HG03457 (cell line): ENCODE measurements around the gene PRSS2.
"Not testable (repeated sequence)": the region's sequence is repeated elsewhere in the genome, so short reads cannot be mapped to it uniquely, and the experiment has no call there.

Source experiments
- ATAC-seq: cut with Tn5 transposase; IDR thresholded peaks from one replicate; pipeline ENCODE4 v1.9.1; 2021; ENCODE audit warnings: moderate number of reproducible peaks; ENCODE audit not compliant: unreplicated experiment

PRSS2 gene

GRCh38 chr7:142758312-142758711 is 12.5 kb upstream of the PRSS2 start:
- ATAC-seq, result not testable (repeated sequence)

- ATAC-seq, result no peak
These were observed 11.3 kb upstream of the PRSS2 start for GRCh38 chr7:142759433-142759832.

GRCh38 chr7:142760071-142760642 is 10.6 kb upstream of the PRSS2 start:
- no peak for ATAC-seq

- not testable (repeated sequence) for ATAC-seq
These were observed 9.2 kb upstream of the PRSS2 start for GRCh38 chr7:142761606-142762005.

DNA sequence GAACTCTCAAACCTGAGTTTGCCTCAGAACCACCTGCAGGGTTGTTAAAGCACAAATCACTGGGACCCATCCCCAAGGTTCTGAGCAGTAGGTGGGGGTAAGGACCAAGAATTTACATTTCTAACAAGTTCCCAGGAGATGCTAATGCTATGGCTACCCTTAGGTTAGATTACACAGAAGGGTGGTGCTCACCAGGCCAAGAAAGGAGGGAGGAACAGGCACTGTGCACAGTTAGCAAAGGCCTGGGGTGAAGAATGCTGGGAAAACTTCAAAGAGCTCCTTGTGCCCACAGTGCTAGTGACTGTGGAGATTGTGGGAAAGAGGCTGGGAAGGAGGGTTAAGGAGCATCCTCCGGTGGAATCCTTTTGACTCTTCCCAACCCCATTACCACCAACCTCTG is 8.7 kb upstream of the PRSS2 start:
- no peak for ATAC-seq

DNA sequence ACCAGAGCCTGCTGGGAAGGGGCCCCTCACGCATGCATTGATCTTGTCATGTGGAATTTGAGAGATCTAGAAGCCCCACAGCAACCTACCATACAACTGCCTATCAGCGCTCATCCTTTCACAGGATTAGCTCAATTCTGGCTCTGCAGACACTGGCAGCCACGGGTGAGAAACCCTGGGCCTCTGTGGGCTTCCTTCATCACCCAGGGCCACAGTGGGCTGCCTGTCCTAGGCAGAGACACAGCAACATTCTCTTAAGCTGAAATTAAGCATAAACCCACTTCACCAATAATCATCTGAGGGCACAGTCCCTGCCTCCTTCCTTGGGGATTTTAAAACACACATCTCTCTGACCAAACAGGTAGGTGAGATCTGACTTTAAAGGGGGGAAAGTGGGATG is 3.3 kb upstream of the PRSS2 start:
- ATAC-seq, result no peak

DNA sequence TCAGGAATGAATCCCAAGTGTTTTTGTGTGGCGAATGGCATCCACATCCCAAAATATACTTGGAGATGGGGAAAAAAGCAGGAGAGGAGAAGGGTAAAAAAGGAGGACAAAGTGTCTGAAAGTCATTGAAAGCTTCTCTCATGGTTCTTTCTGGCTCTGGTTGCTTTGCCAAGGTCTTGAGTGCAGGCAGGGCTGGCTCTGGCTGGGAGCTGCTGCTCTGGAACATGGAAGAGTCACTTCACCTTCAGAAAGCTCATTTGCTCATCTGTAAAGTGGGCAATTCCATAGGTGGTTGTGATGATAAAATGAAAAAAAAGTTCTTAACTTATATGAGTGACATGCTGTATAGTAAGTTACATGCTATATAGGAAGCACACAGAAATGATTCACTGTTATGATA is 2.9 kb upstream of the PRSS2 start:
- ATAC-seq, result no peak

- ATAC-seq, result not testable (repeated sequence)
These were observed 1.9 kb upstream of the PRSS2 start for GRCh38 chr7:142768885-142769284.

GRCh38 chr7:142771353-142771723 is 568 bp downstream of the PRSS2 start:
- ATAC-seq, result peak; percentile 50

DNA sequence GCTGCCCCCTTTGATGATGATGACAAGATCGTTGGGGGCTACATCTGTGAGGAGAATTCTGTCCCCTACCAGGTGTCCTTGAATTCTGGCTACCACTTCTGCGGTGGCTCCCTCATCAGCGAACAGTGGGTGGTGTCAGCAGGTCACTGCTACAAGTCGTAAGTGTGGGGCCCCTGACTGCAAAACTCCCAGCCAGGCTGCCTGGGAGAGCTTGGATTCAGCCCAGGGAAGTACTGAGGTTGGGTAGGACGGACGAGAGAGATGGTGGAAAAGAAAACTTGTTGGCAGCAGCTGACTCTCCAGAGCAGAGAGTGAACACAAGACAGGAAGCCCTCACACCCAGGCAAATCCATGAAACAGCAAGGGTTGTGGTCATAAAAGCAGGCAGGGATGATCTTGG is 1.3 kb downstream of the PRSS2 start:
- ATAC-seq, result no peak

DNA sequence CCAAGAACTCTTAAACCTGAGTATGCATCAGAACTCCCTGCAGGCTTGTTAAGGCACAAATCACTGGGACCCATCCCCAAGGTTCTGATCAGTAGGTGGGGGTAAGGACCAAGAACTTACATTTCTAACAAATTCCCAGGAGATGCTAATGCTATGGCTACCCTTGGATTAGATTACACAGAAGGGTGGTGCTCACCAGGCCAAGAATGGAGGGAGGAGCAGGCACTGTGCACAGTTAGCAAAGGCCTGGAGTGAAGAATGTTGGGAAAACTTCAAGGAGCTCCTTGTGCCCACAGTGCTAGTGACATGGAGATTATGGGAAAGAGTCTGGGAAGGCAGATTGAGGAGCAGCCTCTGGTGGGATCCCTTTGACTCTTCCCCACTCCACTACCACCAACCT is 1.9 kb downstream of the PRSS2 start:
- ATAC-seq, result no peak

DNA sequence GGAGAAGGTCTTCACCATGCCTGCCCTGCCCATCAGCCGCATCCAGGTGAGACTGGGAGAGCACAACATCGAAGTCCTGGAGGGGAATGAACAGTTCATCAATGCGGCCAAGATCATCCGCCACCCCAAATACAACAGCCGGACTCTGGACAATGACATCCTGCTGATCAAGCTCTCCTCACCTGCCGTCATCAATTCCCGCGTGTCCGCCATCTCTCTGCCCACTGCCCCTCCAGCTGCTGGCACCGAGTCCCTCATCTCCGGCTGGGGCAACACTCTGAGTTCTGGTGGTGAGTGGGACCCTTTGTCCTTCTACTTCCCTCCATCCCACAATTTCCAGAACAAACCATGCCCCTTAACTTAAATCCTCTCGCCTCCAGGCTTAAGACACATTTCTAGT is 2.5 kb downstream of the PRSS2 start:
- ATAC-seq, result no peak

DNA sequence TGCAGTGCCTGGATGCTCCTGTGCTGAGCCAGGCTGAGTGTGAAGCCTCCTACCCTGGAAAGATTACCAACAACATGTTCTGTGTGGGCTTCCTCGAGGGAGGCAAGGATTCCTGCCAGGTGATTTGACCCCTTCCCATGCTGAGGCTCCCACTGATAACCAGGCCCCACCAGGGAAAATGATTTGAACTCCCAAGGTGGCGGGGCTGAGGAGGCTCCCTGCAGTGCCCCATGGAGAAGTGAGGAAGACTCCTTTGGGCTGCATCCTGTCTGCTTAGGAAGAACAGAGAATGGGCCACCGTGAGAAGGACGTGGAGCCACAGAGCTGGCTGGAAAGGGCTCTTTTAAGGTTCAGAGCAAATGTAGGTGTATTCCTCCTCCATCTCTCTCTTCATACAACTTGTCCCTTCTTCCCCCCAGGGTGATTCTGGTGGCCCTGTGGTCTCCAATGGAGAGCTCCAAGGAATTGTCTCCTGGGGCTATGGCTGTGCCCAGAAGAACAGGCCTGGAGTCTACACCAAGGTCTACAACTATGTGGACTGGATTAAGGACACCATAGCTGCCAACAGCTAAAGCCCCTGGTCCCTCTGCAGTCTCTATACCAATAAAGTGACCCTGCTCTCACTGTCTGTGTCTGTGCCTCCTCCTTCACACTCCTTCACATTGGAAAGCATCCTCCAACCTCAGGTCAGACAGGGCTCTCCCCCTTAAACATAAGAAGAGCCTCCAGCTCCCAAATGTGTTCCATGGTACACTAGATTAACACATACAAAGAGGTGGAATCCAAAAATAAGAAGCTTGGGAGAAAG is 3.4 kb downstream of the PRSS2 start:
- ATAC-seq, result no peak

DNA sequence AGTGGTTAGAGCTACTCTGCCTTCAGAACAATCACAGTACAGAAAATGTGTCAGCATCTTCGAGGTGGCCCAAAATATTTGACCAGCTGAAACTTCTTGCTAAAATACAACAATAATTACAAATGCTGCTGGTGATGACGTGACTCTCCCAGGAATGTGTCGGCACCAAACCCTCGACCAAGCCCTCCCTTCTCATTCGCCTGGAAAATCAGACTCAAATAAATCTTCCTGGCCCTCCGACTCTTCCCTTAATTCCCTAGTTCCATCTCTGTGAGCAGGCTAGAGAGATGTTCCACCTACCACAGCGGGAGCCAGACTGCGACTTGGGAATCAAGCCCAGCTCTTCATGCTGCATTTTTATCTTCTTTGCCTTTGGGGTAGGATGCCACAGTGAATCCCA is 4.1 kb downstream of the PRSS2 start:
- no peak for ATAC-seq

DNA sequence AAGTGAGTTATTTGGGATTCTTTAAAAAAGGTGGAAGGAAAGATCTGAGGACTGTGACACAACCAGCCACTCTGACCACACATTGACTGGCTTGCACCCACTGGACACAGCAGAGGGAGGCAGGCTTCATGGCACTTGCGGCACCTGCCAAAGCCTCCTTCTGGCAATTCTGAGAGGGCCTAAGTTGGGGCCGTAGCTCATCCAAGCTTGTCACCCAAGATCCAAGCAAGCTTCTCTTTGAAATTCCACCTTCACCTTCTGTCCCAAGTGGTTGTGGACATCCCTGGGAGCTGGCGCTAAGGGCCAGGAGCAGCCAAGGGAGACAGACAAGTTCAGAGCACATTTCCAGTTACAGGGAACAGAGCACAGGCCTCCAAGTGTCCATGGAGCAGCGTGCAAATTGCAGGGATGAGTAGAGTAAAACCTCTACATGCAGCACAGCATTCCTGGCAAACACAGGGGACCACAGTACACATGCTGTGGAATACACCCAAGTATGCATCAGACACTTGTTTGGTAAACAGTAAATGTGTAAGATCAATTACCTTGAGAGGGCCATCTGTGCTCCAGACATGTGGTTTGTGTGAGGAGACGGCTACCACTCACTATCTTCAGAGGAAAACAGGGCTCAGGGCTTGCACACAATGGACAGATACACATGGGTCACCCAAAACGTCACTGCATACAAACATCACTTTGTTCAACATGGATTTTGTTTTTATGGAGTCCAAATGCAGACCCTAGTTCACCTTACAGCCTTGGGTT is 4.8 kb downstream of the PRSS2 start:
- ATAC-seq, result not testable (repeated sequence)

GRCh38 chr7:142776206-142776844 is 5.6 kb downstream of the PRSS2 start:
- no peak for ATAC-seq

DNA sequence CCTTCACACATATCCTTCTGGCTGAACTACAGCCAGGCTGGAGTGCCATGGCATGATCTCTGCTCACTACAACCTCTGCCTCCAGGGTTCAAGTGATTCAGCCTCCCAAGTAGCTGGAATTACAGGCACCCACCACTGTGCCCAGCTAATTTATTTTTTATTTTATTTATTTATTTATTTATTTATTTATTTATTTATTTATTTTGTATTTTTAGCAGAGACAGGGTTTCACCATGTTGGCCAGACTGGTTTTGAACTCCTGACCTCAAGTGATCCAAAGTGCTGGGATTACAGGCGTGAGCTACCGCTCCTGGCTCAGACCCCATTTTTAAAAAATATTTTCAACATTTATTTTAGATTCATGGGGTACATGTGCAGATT is 6.1 kb downstream of the PRSS2 start:
- ATAC-seq, result not testable (repeated sequence)

DNA sequence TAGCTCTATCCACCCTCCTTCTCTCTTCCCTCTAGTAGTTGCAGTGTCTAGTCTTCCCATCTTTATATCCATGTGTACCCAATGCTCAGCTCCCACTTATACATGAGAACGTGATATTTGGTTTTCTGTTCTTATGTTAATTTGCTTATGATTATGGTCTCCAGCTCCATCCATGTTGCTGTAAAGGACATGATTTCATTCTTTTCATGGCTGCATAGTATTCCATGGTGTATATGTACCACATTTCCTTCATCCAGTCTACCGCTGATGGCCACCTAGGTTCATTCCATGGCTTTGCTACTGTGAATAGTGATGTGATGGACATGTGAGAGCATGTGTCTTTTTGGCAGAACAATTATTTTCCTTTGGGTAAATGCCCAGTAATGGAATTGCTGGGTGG is 6.5 kb downstream of the PRSS2 start:
- ATAC-seq, result no peak

GRCh38 chr7:142782922-142783900 is 12.4 kb downstream of the PRSS2 start:
- ATAC-seq, result peak; percentile 90

GRCh38 chr7:142784096-142784495 is 13.3 kb downstream of the PRSS2 start:
- no peak for ATAC-seq
